Measurements from ENCODE around the gene TAP1.

Gene TAP1

DNA sequence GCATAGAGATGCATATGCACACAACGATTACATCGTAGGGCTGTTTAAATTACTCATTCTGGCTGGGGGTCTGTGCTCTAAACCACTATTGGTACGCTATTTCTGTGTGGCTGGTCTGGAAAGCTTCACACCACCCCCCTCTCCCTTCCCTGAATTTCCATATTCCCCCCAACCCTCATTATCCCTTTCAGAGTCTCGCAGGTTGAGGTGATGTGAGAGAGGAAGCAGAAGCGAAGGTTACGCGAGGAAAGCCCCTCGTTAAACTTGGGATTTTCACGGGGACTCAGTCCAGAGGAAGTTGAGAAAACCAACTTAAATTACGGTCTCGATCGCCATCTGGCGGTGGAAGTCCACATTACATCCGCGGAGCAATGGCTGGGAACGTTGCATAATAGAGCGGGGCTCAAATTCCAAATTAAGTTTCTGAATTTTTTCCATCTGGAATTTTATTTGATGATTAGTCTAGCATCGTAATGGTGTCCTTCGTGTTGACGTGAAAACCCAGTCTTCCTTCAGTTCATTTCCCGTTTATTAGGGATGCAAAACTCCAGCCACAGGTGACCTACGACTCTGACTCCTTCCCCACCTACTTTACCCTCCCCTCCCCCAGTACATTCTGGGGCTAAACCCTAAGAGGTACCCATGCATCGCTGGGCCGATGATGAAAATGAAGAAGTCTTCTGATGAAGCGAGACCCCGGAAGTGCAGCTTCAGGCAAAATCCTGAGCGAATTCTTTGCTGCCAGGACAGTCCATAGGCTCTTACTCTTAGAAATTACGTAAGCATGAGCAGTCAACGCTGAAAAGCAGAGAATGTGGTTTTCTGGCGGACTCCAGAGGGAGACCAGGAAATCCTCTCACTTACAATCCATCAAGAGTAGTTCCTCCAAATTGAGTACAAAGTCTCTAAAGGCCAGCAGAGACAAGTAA is 56.4 kb downstream of the TAP1 start:
- peak; percentile 68 to 74 for DNase-seq

Measured in CD4-positive, alpha-beta T cell treated with Interleukin-1 beta for 1 hour (primary cell).